OCI-LY1 (cell line): ENCODE measurements around the gene SQSTM1.

Experiments used
- H2AFZ ChIP-seq: fragments of 200-600 bp; sonication (generic), shearing (Covaris generic); 2 replicates; pipeline ENCODE4 v1.6.0; 2014; ENCODE audit warnings: antibody characterized with exemption, mild to moderate bottlenecking, low read length
- H3F3A ChIP-seq: fragments of 200-600 bp; sonication (generic), shearing (Covaris generic); 2 replicates; pipeline ENCODE4 v1.6.0; 2014; ENCODE audit warnings: mild to moderate bottlenecking, antibody characterized with exemption, low read length, moderate library complexity; ENCODE audit not compliant: insufficient read depth
- H3K27ac ChIP-seq: fragments of 200-600 bp; sonication (generic); 2 replicates; pipeline ENCODE4 v1.5.1; 2014; ENCODE audit warnings: low read length, mixed run types, mild to moderate bottlenecking, low read depth; ENCODE audit not compliant: poor library complexity, severe bottlenecking
- H3K27me3 ChIP-seq: fragments of 200-600 bp; sonication (generic); 2 replicates; pipeline ENCODE4 v1.6.0; 2014; ENCODE audit warnings: antibody characterized with exemption, mild to moderate bottlenecking, low read length, moderate library complexity; ENCODE audit not compliant: insufficient read depth
- H3K36me3 ChIP-seq: fragments of 200-600 bp; sonication (generic); 2 replicates; pipeline ENCODE4 v1.6.1; 2014; ENCODE audit warnings: mild to moderate bottlenecking, antibody characterized with exemption, low read length, moderate library complexity, mixed read lengths; ENCODE audit not compliant: insufficient read depth
- H3K4me1 ChIP-seq: fragments of 200-600 bp; sonication (generic); 2 replicates; pipeline ENCODE4 v1.5.1; 2014; ENCODE audit warnings: mild to moderate bottlenecking, low read length, moderate library complexity; ENCODE audit not compliant: insufficient read depth, severe bottlenecking
- H3K4me2 ChIP-seq: fragments of 200-600 bp; sonication (generic), shearing (Covaris generic); 2 replicates; pipeline ENCODE4 v1.6.1; 2014; ENCODE audit warnings: low read length
- H3K4me3 ChIP-seq: fragments of 200-600 bp; sonication (generic); 2 replicates; pipeline ENCODE4 v1.5.1; 2014; ENCODE audit warnings: low read length, low read depth, mild to moderate bottlenecking, mixed read lengths; ENCODE audit not compliant: poor library complexity, severe bottlenecking
- H3K79me2 ChIP-seq: fragments of 200-600 bp; shearing (Covaris generic); 2 replicates; pipeline ENCODE4 v1.6.1; 2016; ENCODE audit warnings: mixed run types, low read length, mixed read lengths; ENCODE audit not compliant: insufficient read depth
- H3K9ac ChIP-seq: fragments of 200-600 bp; sonication (generic), shearing (Covaris generic); 2 replicates; pipeline ENCODE4 v1.6.1; 2014; ENCODE audit warnings: mild to moderate bottlenecking, low read length, mixed read lengths
- H3K9me2 ChIP-seq: fragments of 200-600 bp; sonication (generic), shearing (Covaris generic); 2 replicates; pipeline ENCODE4 v1.6.1; 2014; ENCODE audit warnings: low read depth, mild to moderate bottlenecking, low read length, mixed read lengths
- H3K9me3 ChIP-seq: fragments of 200-600 bp; shearing (Covaris generic); 2 replicates; pipeline ENCODE4 v1.6.1; 2014; ENCODE audit warnings: low read length, mixed read lengths
- H4K20me1 ChIP-seq: fragments of 200-600 bp; sonication (generic), shearing (Covaris generic); 2 replicates; pipeline ENCODE4 v1.6.0; 2016; ENCODE audit warnings: mild to moderate bottlenecking, low read length; ENCODE audit not compliant: insufficient read depth
- CTCF ChIP-seq: fragments of 200-600 bp; sonication (generic), shearing (Covaris generic); IDR thresholded peaks from 2 replicates; pipeline ENCODE4 v1.5.1; 2017; ENCODE audit warnings: mild to moderate bottlenecking, antibody characterized with exemption, low read length, moderate library complexity, mixed read lengths
- EZH2 ChIP-seq: fragments of 200-600 bp; sonication (generic), shearing (Covaris generic); IDR thresholded peaks from 2 replicates; pipeline ENCODE4 v1.8.0; 2017; ENCODE audit warnings: borderline replicate concordance, mixed run types, mild to moderate bottlenecking, antibody characterized with exemption, low read length, moderate library complexity, mixed read lengths

SQSTM1 gene

GRCh38 chr5:179882338-179882737, 61.6 kb downstream of the SQSTM1 start:
- H3K9me3 ChIP-seq: peaks cover 20% of the 10 kb centered on the region
- H3K4me1 ChIP-seq: no peaks in the 10 kb centered on the region
- H3K36me3 ChIP-seq: peaks cover 60% of the 10 kb centered on the region
- no peaks in the 10 kb centered on the region for H3K9me2 ChIP-seq
- no peak overlapping the region for H3K9ac ChIP-seq
- H2AFZ ChIP-seq: no peak overlapping the region
- H4K20me1 ChIP-seq: no peaks in the 10 kb centered on the region
- TF ChIP-seq EZH2 (no peak), CTCF (no peak)
- no peak overlapping the region for H3K27ac ChIP-seq
- no peak overlapping the region for H3K4me2 ChIP-seq
- H3K79me2 ChIP-seq: no peaks in the 10 kb centered on the region
- H3K27me3 ChIP-seq: no peaks in the 10 kb centered on the region
- no peak overlapping the region for H3K4me3 ChIP-seq
- no peaks in the 10 kb centered on the region for H3F3A ChIP-seq

- Histone ChIP-seq H3F3A (no peaks in the 10 kb centered on the region), H3K4me1 (no peaks in the 10 kb centered on the region), H3K9me3 (peaks cover 20% of the 10 kb centered on the region), H2AFZ (no peak overlapping the region), H3K4me3 (no peak overlapping the region), H3K36me3 (peaks cover 64% of the 10 kb centered on the region), H3K4me2 (no peak overlapping the region), H3K9me2 (no peaks in the 10 kb centered on the region), H3K79me2 (no peaks in the 10 kb centered on the region), H4K20me1 (no peaks in the 10 kb centered on the region), H3K9ac (no peak overlapping the region), H3K27me3 (no peaks in the 10 kb centered on the region), H3K27ac (no peak overlapping the region)
- TF ChIP-seq EZH2 (no peak), CTCF (no peak)
Observed at GRCh38 chr5:179883163-179883562, 62.5 kb downstream of the SQSTM1 start.

DNA sequence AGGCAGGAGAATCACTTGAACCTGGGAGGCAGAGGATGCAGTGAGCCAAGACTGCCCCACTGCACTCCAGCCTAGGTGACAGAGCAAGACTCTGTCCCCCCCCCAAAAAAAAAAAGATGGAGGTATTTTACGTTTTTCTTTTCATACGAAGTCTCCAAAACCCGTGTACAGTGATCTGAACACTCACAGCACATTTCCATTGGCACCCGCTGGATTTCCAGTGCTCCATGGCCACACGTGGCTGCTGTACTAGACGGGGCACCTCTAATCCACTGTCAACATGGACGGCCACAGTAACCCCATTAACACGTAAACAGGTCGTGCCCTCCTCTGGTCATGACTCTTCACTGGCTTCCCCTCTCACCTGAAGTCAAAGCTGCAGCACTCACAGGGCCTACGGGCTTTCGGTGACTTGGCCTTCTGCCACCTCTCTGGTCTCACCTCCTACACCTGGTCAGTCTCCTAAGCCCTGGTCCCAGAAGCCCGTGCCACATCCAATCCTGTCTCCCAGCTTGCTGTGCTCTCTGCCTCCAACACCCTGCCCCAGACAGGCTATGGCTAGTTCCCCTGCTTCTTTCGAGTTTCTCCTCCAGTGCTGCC, 64.9 kb downstream of the SQSTM1 start:
- H3K4me2 ChIP-seq: no peak overlapping the region
- H3K27ac ChIP-seq: no peak overlapping the region
- H3K36me3 ChIP-seq: peaks cover 83% of the 10 kb centered on the region
- no peaks in the 10 kb centered on the region for H3K4me1 ChIP-seq
- H3K27me3 ChIP-seq: no peaks in the 10 kb centered on the region
- H3K4me3 ChIP-seq: no peak overlapping the region
- H2AFZ ChIP-seq: no peak overlapping the region
- no peak overlapping the region for H3K9ac ChIP-seq
- no peaks in the 10 kb centered on the region for H4K20me1 ChIP-seq
- no peaks in the 10 kb centered on the region for H3K9me2 ChIP-seq
- no peaks in the 10 kb centered on the region for H3F3A ChIP-seq
- no peak for TF ChIP-seq EZH2
- no peak for TF ChIP-seq CTCF
- H3K9me3 ChIP-seq: peaks cover 20% of the 10 kb centered on the region
- no peaks in the 10 kb centered on the region for H3K79me2 ChIP-seq
